ENCODE measurements around the gene ANKH. TPM values are rescaled to one million over a fixed set of nuclear protein-coding genes. Genes with fewer than 3 reads are reported as not detected.

The ANKH gene
- polyA plus RNA-seq, 1 donor (not counting 4 experiments of a cell fraction or from before 2014, with no cell fraction given) = 13.8 TPM

GRCh38 chr5:14873790-14874189 lies 2.2 kb upstream of the ANKH start:
- TF ChIP-seq EZH2 (IDR thresholded peaks at IDR 0.05; ENCODE audit: low read length) (no peak), CTCF (optimal IDR thresholded peaks at IDR 0.05 in 1 of 3, IDR thresholded peaks at IDR 0.05 in 1 of 3, conservative IDR thresholded peaks at IDR 0.05 in 1 of 3; ENCODE audit: extremely low read depth in 1 of 3, insufficient read depth in 2 of 3, low read length in 3 of 3) (no peak)
- Histone ChIP-seq H3K36me3 (ENCODE audit: control insufficient read depth in 2 of 2, extremely low read depth in 1 of 2, insufficient read depth in 2 of 2, low read length in 2 of 2) (no peaks in the 10 kb centered on the region), H3K27ac (ENCODE audit: control insufficient read depth, insufficient read depth, low read length) (no peak overlapping the region), H3K4me1 (ENCODE audit: control insufficient read depth, extremely low read depth, insufficient read depth, low read length) (peaks cover 15% of the 10 kb centered on the region), H3K79me2 (ENCODE audit: control insufficient read depth, insufficient read depth, low read length) (no peaks in the 10 kb centered on the region), H3K9me1 (ENCODE audit: control insufficient read depth, extremely low read depth, insufficient read depth, low read length) (no peaks in the 10 kb centered on the region), H3K9ac (ENCODE audit: control insufficient read depth, extremely low read depth, insufficient read depth, low read length) (no peak overlapping the region), H3K27me3 (ENCODE audit: control insufficient read depth, extremely low read depth, insufficient read depth, low read length) (no peaks in the 10 kb centered on the region), H3K4me3 (ENCODE audit: control insufficient read depth in 2 of 3, extremely low read depth in 1 of 3, insufficient read depth in 2 of 3, low read depth in 1 of 3, low read length in 3 of 3) (no peak overlapping the region), H3K9me3 (ENCODE audit: control insufficient read depth, low read depth, low read length) (no peaks in the 10 kb centered on the region), H2AFZ (ENCODE audit: control insufficient read depth, low read length) (no peak overlapping the region), H3K4me2 (ENCODE audit: control insufficient read depth, extremely low read depth, insufficient read depth, low read depth, low read length) (no peak overlapping the region), H4K20me1 (ENCODE audit: control insufficient read depth, extremely low read depth, insufficient read depth, low read length) (no peaks in the 10 kb centered on the region)
- FAIRE-seq (no peak), DNase-seq (ENCODE audit: low read depth, low spot score) (no peak)
- dilution Hi-C loops (cut with MboI; ENCODE audit: extremely low pct_ligation_motif_present, low sequenced_read_pairs) = no loop called here

GRCh38 chr5:14873093-14873492 lies 1.5 kb upstream of the ANKH start:
- no peak for DNase-seq (ENCODE audit: low read depth, low spot score)
- Histone ChIP-seq H3K4me3 (ENCODE audit: control insufficient read depth in 2 of 3, extremely low read depth in 1 of 3, insufficient read depth in 2 of 3, low read depth in 1 of 3, low read length in 3 of 3) (no peak overlapping the region), H3K9me1 (ENCODE audit: control insufficient read depth, extremely low read depth, insufficient read depth, low read length) (no peaks in the 10 kb centered on the region), H3K79me2 (ENCODE audit: control insufficient read depth, insufficient read depth, low read length) (no peaks in the 10 kb centered on the region), H3K27me3 (ENCODE audit: control insufficient read depth, extremely low read depth, insufficient read depth, low read length) (no peaks in the 10 kb centered on the region), H2AFZ (ENCODE audit: control insufficient read depth, low read length) (no peak overlapping the region), H3K27ac (ENCODE audit: control insufficient read depth, insufficient read depth, low read length) (no peak overlapping the region), H3K4me1 (ENCODE audit: control insufficient read depth, extremely low read depth, insufficient read depth, low read length) (peaks cover 15% of the 10 kb centered on the region), H3K9ac (ENCODE audit: control insufficient read depth, extremely low read depth, insufficient read depth, low read length) (no peak overlapping the region), H3K9me3 (ENCODE audit: control insufficient read depth, low read depth, low read length) (no peaks in the 10 kb centered on the region), H3K36me3 (ENCODE audit: control insufficient read depth in 2 of 2, extremely low read depth in 1 of 2, insufficient read depth in 2 of 2, low read length in 2 of 2) (no peaks in the 10 kb centered on the region), H4K20me1 (ENCODE audit: control insufficient read depth, extremely low read depth, insufficient read depth, low read length) (no peaks in the 10 kb centered on the region), H3K4me2 (ENCODE audit: control insufficient read depth, extremely low read depth, insufficient read depth, low read depth, low read length) (peak overlapping the region; percentile 75)
- no peak for FAIRE-seq
- no peak for TF ChIP-seq CTCF (optimal IDR thresholded peaks at IDR 0.05 in 1 of 3, IDR thresholded peaks at IDR 0.05 in 1 of 3, conservative IDR thresholded peaks at IDR 0.05 in 1 of 3; ENCODE audit: extremely low read depth in 1 of 3, insufficient read depth in 2 of 3, low read length in 3 of 3)
- TF ChIP-seq EZH2 (IDR thresholded peaks at IDR 0.05; ENCODE audit: low read length) = no peak
- dilution Hi-C loops (cut with MboI; ENCODE audit: extremely low pct_ligation_motif_present, low sequenced_read_pairs) = no loop called here
